ENCODE measurements around the gene FRMD4A.
"Not testable (repeated sequence)": the region's sequence is repeated elsewhere in the genome, so short reads cannot be mapped to it uniquely, and the experiment has no call there.

DNA sequence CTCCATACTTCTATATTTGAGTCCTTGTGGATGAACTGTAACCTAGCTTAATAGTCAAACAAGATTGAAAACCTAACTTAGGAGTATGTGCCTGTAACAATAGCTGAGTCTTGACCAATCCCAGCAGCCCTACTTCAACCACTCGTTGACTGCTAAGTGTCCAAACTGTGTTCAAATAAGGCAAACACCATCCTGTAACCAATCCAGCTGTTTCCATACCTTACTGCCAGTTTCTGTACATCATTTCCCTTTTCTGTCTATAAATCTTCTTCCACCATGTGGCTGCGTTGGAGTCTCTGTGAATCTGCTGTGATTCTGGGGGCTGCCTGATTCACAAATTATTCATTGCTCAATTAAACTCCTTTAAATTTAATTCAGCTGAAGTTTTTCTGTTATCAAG lies 195.5 kb downstream of the FRMD4A start:
- TF ChIP-seq, protein P1, sequence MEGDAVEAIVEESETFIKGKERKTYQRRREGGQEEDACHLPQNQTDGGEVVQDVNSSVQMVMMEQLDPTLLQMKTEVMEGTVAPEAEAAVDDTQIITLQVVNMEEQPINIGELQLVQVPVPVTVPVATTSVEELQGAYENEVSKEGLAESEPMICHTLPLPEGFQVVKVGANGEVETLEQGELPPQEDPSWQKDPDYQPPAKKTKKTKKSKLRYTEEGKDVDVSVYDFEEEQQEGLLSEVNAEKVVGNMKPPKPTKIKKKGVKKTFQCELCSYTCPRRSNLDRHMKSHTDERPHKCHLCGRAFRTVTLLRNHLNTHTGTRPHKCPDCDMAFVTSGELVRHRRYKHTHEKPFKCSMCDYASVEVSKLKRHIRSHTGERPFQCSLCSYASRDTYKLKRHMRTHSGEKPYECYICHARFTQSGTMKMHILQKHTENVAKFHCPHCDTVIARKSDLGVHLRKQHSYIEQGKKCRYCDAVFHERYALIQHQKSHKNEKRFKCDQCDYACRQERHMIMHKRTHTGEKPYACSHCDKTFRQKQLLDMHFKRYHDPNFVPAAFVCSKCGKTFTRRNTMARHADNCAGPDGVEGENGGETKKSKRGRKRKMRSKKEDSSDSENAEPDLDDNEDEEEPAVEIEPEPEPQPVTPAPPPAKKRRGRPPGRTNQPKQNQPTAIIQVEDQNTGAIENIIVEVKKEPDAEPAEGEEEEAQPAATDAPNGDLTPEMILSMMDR (IDR thresholded peaks at IDR 0.05): not testable (repeated sequence)
- TF ChIP-seq, protein P2, sequence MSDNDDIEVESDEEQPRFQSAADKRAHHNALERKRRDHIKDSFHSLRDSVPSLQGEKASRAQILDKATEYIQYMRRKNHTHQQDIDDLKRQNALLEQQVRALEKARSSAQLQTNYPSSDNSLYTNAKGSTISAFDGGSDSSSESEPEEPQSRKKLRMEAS (IDR thresholded peaks at IDR 0.05; ENCODE audit: low read depth): not testable (repeated sequence)
- TF ChIP-seq JUND (IDR thresholded peaks at IDR 0.05); EP300 (IDR thresholded peaks at IDR 0.05; ENCODE audit: borderline replicate concordance in 1 of 2, low read depth in 1 of 2, low read length in 1 of 2); RCOR1 (IDR thresholded peaks at IDR 0.05; ENCODE audit: low read length); TAF1 (IDR thresholded peaks at IDR 0.05; ENCODE audit: borderline replicate concordance, low read depth, low read length); TEAD4 (IDR thresholded peaks at IDR 0.05; ENCODE audit: borderline replicate concordance, insufficient read depth); FOXM1 (IDR thresholded peaks at IDR 0.05; ENCODE audit: low read depth); POLR2AphosphoS5 (IDR thresholded peaks at IDR 0.05; ENCODE audit: low read depth, low read length): not testable (repeated sequence)
- TF ChIP-seq, protein P3, sequence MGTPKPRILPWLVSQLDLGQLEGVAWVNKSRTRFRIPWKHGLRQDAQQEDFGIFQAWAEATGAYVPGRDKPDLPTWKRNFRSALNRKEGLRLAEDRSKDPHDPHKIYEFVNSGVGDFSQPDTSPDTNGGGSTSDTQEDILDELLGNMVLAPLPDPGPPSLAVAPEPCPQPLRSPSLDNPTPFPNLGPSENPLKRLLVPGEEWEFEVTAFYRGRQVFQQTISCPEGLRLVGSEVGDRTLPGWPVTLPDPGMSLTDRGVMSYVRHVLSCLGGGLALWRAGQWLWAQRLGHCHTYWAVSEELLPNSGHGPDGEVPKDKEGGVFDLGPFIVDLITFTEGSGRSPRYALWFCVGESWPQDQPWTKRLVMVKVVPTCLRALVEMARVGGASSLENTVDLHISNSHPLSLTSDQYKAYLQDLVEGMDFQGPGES (IDR thresholded peaks at IDR 0.05; ENCODE audit: low read depth, low read length): not testable (repeated sequence)
